Erythroblast (primary cell): ENCODE measurements around the gene AANAT.

Experiments used
- GATA1 ChIP-seq: IDR thresholded peaks from 2 replicates; pipeline ENCODE4 v1.6.1; 2011; ENCODE audit warnings: low read depth, mild to moderate bottlenecking, control low read depth, low read length, moderate library complexity
- POLR2A ChIP-seq: IDR thresholded peaks from 2 replicates; pipeline ENCODE4 v1.6.1; 2011; ENCODE audit warnings: mild to moderate bottlenecking, low read length

DNA sequence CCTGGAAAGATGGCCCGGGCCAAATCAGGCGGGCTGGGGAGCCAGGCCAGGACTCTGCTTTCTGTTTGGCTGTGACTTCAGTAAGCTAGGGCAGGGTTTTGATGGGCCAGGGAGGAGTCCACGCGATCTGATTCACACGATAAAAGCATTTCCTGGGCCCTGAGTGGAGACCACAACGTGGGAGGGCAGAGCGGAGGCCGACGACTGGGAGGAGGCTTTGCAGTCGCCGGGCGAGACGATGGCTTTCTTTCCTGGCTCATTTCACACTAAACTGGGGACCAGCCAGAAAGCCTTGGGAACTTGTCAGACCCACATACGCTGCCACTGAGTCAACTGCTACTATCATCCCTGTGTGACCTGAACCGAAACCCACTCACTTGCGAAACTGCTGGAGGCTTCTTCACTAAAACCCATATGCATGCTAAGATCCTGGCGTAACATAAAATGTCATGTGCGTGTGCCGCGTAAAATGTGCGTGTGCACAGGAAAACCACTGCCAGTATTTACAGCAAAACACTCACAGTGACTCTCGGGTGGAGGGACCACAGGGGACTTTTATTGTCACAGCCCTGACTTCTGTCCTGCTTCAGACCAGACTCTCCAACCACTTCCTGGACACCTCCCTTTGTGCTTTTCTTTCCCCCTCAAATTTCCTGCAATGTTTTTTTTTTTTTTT lies 48.0 kb downstream of the AANAT start:
- TF ChIP-seq POLR2A (no peak), GATA1 (no peak)
